ENCODE measurements around the gene ATAD3A. TPM values are rescaled to one million over a fixed set of nuclear protein-coding genes. Genes with fewer than 3 reads are reported as not detected.
"Not testable (repeated sequence)": the region's sequence is repeated elsewhere in the genome, so short reads cannot be mapped to it uniquely, and the experiment has no call there.

The ATAD3A gene
- total RNA-seq, 1 experiment from 2014 or later, result 55.8 TPM

- H4K5ac ChIP-seq (ENCODE audit: insufficient read length, low read depth, low read length), result no peak overlapping the region
- peak overlapping the region; percentile 29 for H2BK120ac ChIP-seq (ENCODE audit: low read depth, low read length, poor library complexity, severe bottlenecking)
- H4K20me1 ChIP-seq (ENCODE audit: control insufficient read depth, insufficient read depth, insufficient read length), result no peaks in the 10 kb centered on the region
- H3K14ac ChIP-seq (ENCODE audit: insufficient read depth, low read length), result peak overlapping the region; percentile 91
- Mint-ChIP-seq H3K4me1 (peaks cover 6 to 9% of the 10 kb centered on the region in 2 experiments), H3K4me3 (peak overlapping the region; percentile 69 to 85), H3K36me3 (ENCODE audit: insufficient read depth in 1 of 3, low read depth in 3 of 3) (peaks cover 0 to 6% (median 4%) of the 10 kb centered on the region in 3 experiments; a peak in 3 of 7 replicates), H3K9me3 (no peaks in the 10 kb centered on the region; a peak in 1 of 5 replicates), H3K27ac (peak overlapping the region; percentile 89 to 98 (median 92)), H3K27me3 (ENCODE audit: low read depth) (no peaks in the 10 kb centered on the region)
- DNase-seq, result peak; percentile 77
- H3K27me3 ChIP-seq (ENCODE audit: insufficient read depth, low read length), result no peaks in the 10 kb centered on the region
- H2BK12ac ChIP-seq (ENCODE audit: insufficient read length, low read depth, low read length), result no peak overlapping the region
- H3K9me3 ChIP-seq (ENCODE audit: control insufficient read depth, low read depth, low read length), result no peaks in the 10 kb centered on the region
- H3K79me2 ChIP-seq (ENCODE audit: insufficient read depth, low read length), result no peaks in the 10 kb centered on the region; the same call in 1 of the 2 replicates
- H3K18ac ChIP-seq (ENCODE audit: insufficient read length, low read depth, low read length), result no peak overlapping the region
- H3T11ph ChIP-seq (ENCODE audit: low read length), result no peak overlapping the region
- H2AFZ ChIP-seq (ENCODE audit: low read length), result no peak overlapping the region
- H3K4ac ChIP-seq (ENCODE audit: low read depth, low read length), result no peak overlapping the region; the same call in 1 of the 2 replicates
- no peaks in the 10 kb centered on the region for H3K4me1 ChIP-seq (ENCODE audit: insufficient read depth, low read length)
- peak overlapping the region; percentile 63 for H3K4me2 ChIP-seq (ENCODE audit: insufficient read depth, insufficient read length, low read length)
- H3K23me2 ChIP-seq (ENCODE audit: insufficient read length, low read depth, low read length, poor library complexity, severe bottlenecking), result no peaks in the 10 kb centered on the region
- peak overlapping the region; percentile 69 for H3K9ac ChIP-seq (ENCODE audit: extremely low read depth, insufficient read length, low read length)
- TF ChIP-seq CTCF (conservative IDR thresholded peaks at IDR 0.05), result no peak; the same call in 2 of the 3 replicates
- no peak overlapping the region for H2BK20ac ChIP-seq (ENCODE audit: low read depth, low read length, poor library complexity, severe bottlenecking)
- H4K91ac ChIP-seq (ENCODE audit: insufficient read length, low read depth, low read length), result no peak overlapping the region
- no peak overlapping the region for H2AK5ac ChIP-seq (ENCODE audit: insufficient read length, low read length)
- no peak overlapping the region for H4K8ac ChIP-seq (replicated peaks; ENCODE audit: insufficient read length, low read depth, low read length)
- no peak overlapping the region for H3K23ac ChIP-seq (ENCODE audit: insufficient read length, low read depth, low read length)
- no peaks in the 10 kb centered on the region for H3K79me1 ChIP-seq (ENCODE audit: insufficient read depth, low read depth, low read length, poor library complexity, severe bottlenecking)
- no CpG with 5 or more reads among the region's 17 CpGs for WGBS (ENCODE audit: extremely low coverage, insufficient read length, low lambda C conversion rate)
- no peak overlapping the region for H2BK5ac ChIP-seq (ENCODE audit: insufficient read length, low read length)
- H2BK15ac ChIP-seq (ENCODE audit: low read depth, low read length), result no peak overlapping the region
- no peak overlapping the region for H3K56ac ChIP-seq (ENCODE audit: insufficient read length, low read depth, low read length)
- peak overlapping the region; percentile 30 for H3K27ac ChIP-seq (ENCODE audit: insufficient read length, low read depth, low read length)
Observed at GRCh38 chr1:1510912-1511532, 940 bp upstream of the ATAD3A start.

GRCh38 chr1:1512425-1512824 lies 463 bp downstream of the ATAD3A start:
- not testable (repeated sequence) for H3K9me3 ChIP-seq (ENCODE audit: control insufficient read depth, low read depth, low read length); H4K8ac ChIP-seq (replicated peaks; ENCODE audit: insufficient read length, low read depth, low read length); H3K27ac Mint-ChIP-seq; H2AK5ac ChIP-seq (ENCODE audit: insufficient read length, low read length); H2BK5ac ChIP-seq (ENCODE audit: insufficient read length, low read length); H3K14ac ChIP-seq (ENCODE audit: insufficient read depth, low read length); H4K91ac ChIP-seq (ENCODE audit: insufficient read length, low read depth, low read length); H2AFZ ChIP-seq (ENCODE audit: low read length); H3K56ac ChIP-seq (ENCODE audit: insufficient read length, low read depth, low read length); H3K18ac ChIP-seq (ENCODE audit: insufficient read length, low read depth, low read length); H4K20me1 ChIP-seq (ENCODE audit: control insufficient read depth, insufficient read depth, insufficient read length); DNase-seq; H3K27me3 Mint-ChIP-seq (ENCODE audit: low read depth); H3K79me1 ChIP-seq (ENCODE audit: insufficient read depth, low read depth, low read length, poor library complexity, severe bottlenecking); H2BK12ac ChIP-seq (ENCODE audit: insufficient read length, low read depth, low read length); H3K27me3 ChIP-seq (ENCODE audit: insufficient read depth, low read length); H3K4me1 Mint-ChIP-seq; H3K27ac ChIP-seq (ENCODE audit: insufficient read length, low read depth, low read length); H3T11ph ChIP-seq (ENCODE audit: low read length); H4K5ac ChIP-seq (ENCODE audit: insufficient read length, low read depth, low read length); H3K79me2 ChIP-seq (ENCODE audit: insufficient read depth, low read length); H3K4me1 ChIP-seq (ENCODE audit: insufficient read depth, low read length); H3K23me2 ChIP-seq (ENCODE audit: insufficient read length, low read depth, low read length, poor library complexity, severe bottlenecking); H2BK20ac ChIP-seq (ENCODE audit: low read depth, low read length, poor library complexity, severe bottlenecking); H2BK120ac ChIP-seq (ENCODE audit: low read depth, low read length, poor library complexity, severe bottlenecking); H3K9ac ChIP-seq (ENCODE audit: extremely low read depth, insufficient read length, low read length); H3K4ac ChIP-seq (ENCODE audit: low read depth, low read length); H2BK15ac ChIP-seq (ENCODE audit: low read depth, low read length); H3K23ac ChIP-seq (ENCODE audit: insufficient read length, low read depth, low read length); H3K9me3 Mint-ChIP-seq
- no CpG with 5 or more reads among the region's 52 CpGs for WGBS (ENCODE audit: extremely low coverage, insufficient read length, low lambda C conversion rate)
- H3K4me2 ChIP-seq (ENCODE audit: insufficient read depth, insufficient read length, low read length), result peak overlapping the region; percentile 40
- H3K4me3 Mint-ChIP-seq, result peak overlapping the region; percentile 71 to 81
- peaks cover 0 to 15% (median 4%) of the 10 kb centered on the region in 3 experiments; a peak in 3 of 7 replicates for H3K36me3 Mint-ChIP-seq (ENCODE audit: insufficient read depth in 1 of 3, low read depth in 3 of 3)
